Endothelial cell (in vitro differentiated cells): Measurements from ENCODE around the gene RGN. TPM values are rescaled to one million over a fixed set of nuclear protein-coding genes. Genes with fewer than 3 reads are reported as not detected.
"Not testable (repeated sequence)": the region's sequence is repeated elsewhere in the genome, so short reads cannot be mapped to it uniquely, and the experiment has no call there.

Source experiments
- DNase-seq: peaks from one replicate; pipeline ENCODE4 v3.0.0; 2021; ENCODE audit warnings: low spot score
- H3K27ac Mint-ChIP-seq: one replicate; pipeline ENCODE4 v1.8.0; 2021; ENCODE audit warnings: mixed read lengths, inconsistent platforms; ENCODE audit not compliant: unreplicated experiment
- H3K27me3 Mint-ChIP-seq: one replicate; pipeline ENCODE4 v1.8.0; 2021; ENCODE audit warnings: mild to moderate bottlenecking, moderate library complexity, mixed read lengths, inconsistent platforms; ENCODE audit not compliant: unreplicated experiment
- H3K36me3 Mint-ChIP-seq: one replicate; pipeline ENCODE4 v1.8.0; 2021; ENCODE audit warnings: mild to moderate bottlenecking, low read depth, mixed read lengths, inconsistent platforms; ENCODE audit not compliant: unreplicated experiment
- H3K4me1 Mint-ChIP-seq: one replicate; pipeline ENCODE4 v1.8.0; 2021; ENCODE audit warnings: mild to moderate bottlenecking, mixed read lengths, inconsistent platforms; ENCODE audit not compliant: unreplicated experiment
- H3K4me3 Mint-ChIP-seq: one replicate; pipeline ENCODE4 v1.8.0; 2021; ENCODE audit warnings: mild to moderate bottlenecking, mixed read lengths, inconsistent platforms; ENCODE audit not compliant: unreplicated experiment
- H3K9me3 Mint-ChIP-seq: one replicate; pipeline ENCODE4 v1.8.0; 2021; ENCODE audit warnings: mixed read lengths, inconsistent platforms; ENCODE audit not compliant: unreplicated experiment
- total RNA-seq: library from RNA; stranded (reverse); fragmentation: NEBNext Ultra II Directional; extraction: Animal tissue kit (Norgen Biotek cat#: 25700); gene quantifications from one replicate; pipeline ENCODE4 v1.2.1, GENCODE V29; 2021; ENCODE audit not compliant: unreplicated experiment
- TF ChIP-seq, protein P1 (sequence below): fragments of 200-600 bp; sonication (generic); IDR thresholded peaks from one replicate; pipeline ENCODE4 v1.5.0; 2021; ENCODE audit warnings: antibody characterized with exemption; ENCODE audit not compliant: unreplicated experiment

The RGN gene
- total RNA-seq, 1 donor from 2014 or later: 0.54 TPM

DNA sequence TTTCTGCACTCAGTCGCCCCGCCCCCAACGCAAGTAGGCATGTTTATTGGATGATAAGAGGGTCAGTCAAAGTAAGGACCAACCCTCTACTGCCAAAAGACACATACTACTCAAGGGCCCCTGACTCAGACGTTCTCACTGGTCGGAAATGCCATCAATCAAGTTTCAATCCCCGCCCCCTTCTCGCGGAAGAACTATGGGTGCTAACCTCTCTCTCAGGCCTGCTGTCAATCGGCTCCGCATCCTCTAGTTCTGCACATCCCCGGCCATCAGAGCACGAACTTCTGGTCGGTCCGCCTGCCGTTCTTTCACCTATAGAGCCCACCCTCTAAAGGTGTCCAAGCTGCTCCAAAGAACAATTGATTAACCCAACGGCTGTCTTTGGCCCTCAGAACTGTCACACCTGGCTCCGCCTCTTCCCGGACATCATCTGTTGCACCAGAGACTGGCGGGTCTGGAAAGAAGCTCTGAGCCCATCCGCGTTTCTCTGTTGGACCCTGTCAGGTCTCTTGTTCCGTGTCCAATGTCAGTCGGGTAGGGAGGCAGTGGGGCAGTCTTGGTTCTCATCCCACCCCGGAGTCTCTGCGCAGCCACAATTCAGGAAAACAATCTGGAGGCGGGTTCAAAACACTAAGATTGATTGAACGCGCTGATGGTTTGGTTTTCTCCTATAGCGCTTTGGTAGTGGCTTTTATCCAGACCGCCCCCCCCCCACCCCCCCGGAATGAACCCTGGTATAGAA is 51.1 kb downstream of the RGN start:
- peak overlapping the region; percentile 96 for H3K4me3 Mint-ChIP-seq
- H3K27ac Mint-ChIP-seq: peak overlapping the region; percentile 83
- no peaks in the 10 kb centered on the region for H3K36me3 Mint-ChIP-seq
- TF ChIP-seq, protein P1, sequence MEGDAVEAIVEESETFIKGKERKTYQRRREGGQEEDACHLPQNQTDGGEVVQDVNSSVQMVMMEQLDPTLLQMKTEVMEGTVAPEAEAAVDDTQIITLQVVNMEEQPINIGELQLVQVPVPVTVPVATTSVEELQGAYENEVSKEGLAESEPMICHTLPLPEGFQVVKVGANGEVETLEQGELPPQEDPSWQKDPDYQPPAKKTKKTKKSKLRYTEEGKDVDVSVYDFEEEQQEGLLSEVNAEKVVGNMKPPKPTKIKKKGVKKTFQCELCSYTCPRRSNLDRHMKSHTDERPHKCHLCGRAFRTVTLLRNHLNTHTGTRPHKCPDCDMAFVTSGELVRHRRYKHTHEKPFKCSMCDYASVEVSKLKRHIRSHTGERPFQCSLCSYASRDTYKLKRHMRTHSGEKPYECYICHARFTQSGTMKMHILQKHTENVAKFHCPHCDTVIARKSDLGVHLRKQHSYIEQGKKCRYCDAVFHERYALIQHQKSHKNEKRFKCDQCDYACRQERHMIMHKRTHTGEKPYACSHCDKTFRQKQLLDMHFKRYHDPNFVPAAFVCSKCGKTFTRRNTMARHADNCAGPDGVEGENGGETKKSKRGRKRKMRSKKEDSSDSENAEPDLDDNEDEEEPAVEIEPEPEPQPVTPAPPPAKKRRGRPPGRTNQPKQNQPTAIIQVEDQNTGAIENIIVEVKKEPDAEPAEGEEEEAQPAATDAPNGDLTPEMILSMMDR: no peak
- no peaks in the 10 kb centered on the region for H3K9me3 Mint-ChIP-seq
- H3K27me3 Mint-ChIP-seq: no peaks in the 10 kb centered on the region
- H3K4me1 Mint-ChIP-seq: no peaks in the 10 kb centered on the region
- peak; percentile 79 for DNase-seq

DNA sequence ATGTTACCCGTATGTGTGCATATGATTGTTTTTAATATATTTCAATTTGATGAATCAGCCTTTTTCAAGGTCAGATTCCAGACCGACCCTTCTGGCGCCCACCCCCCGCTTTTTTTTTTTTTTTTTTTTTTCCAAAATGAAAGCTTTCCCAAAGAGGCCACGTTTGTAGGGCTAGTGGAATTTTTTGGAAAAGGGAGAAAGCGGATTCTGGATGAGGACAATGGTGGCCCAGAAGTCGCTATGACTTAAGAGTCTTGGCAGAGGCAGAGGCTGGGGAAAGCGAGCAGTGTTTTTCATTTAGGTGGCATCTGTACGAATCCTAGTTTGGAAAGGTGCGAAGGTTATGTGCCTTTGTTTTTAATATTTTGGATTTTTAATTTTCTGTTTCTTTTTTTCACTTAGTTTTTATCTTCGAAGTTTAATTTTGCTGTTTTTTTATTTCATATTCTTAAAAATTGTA is 51.7 kb downstream of the RGN start:
- TF ChIP-seq, protein P1: no peak
- Mint-ChIP-seq H3K27me3 (no peaks in the 10 kb centered on the region), H3K36me3 (no peaks in the 10 kb centered on the region), H3K4me1 (no peaks in the 10 kb centered on the region), H3K4me3 (peak overlapping the region; percentile 77), H3K27ac (no peak overlapping the region), H3K9me3 (no peaks in the 10 kb centered on the region)
- DNase-seq: no peak

DNA sequence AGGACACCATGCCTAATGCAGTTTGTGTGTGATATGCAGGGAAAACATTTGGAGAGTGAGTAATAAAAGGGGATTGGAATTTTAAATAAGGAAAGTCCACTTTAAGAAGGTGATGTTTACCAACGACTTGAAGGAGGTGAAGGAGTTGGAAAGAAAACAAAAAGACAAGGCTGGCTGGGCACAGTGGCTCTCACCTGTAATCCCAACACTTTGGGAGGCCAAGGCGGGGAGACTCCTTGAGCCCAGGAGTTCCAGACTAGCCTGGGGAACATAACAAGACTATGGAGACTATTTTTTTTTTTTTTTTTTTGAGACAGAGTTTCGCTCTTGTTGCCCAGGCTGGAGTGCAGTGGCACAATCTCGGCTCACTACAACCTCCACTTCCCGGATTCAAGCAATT is 55.2 kb downstream of the RGN start:
- Mint-ChIP-seq H3K9me3 (no peaks in the 10 kb centered on the region), H3K4me3 (no peak overlapping the region), H3K4me1 (no peaks in the 10 kb centered on the region), H3K36me3 (no peaks in the 10 kb centered on the region), H3K27ac (no peak overlapping the region), H3K27me3 (no peaks in the 10 kb centered on the region)
- DNase-seq: no peak
- TF ChIP-seq, protein P1: no peak

DNA sequence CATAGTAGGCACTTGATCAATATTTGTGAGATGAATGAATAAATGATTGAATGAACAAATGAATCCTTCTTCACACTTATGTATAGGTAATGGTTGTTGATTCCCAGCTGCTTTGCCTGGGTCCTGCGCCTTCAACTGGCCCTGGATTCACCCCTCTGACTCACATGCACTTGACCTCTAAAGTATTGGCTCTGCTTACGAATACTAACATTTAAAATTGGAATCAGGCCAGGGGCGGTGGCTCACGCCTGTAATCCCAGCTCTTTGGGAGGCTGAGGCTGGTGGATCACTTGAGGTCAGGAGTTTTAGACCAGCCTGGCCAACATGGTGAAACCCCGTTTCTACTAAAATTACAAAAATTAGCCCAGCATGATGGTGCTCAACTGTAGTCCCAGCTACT is 57.4 kb downstream of the RGN start:
- not testable (repeated sequence) for H3K36me3 Mint-ChIP-seq, DNase-seq, H3K27me3 Mint-ChIP-seq, H3K4me1 Mint-ChIP-seq, H3K4me3 Mint-ChIP-seq, H3K27ac Mint-ChIP-seq, H3K9me3 Mint-ChIP-seq

DNA sequence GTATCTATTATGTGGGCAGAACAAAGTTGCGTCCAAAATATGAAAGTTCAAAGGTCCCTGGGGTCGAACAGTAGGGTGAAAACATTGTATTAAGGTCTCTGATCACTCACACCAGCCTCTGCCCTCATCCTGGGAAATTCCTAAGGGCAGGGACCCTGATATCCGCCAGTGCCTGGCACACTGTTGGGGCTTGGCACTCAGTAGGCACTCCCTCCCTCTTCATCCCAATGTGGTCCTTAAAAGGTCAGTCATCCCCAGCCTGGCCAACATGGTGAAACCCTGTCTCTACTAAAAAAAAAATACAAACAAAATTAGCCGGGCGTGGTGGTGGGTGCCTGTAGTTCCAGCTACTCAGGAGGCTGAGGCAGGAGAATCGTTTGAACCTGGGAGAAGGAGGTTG is 59.9 kb downstream of the RGN start:
- Mint-ChIP-seq H3K27ac (no peak overlapping the region), H3K4me3 (no peak overlapping the region), H3K9me3 (no peaks in the 10 kb centered on the region), H3K4me1 (no peaks in the 10 kb centered on the region), H3K27me3 (no peaks in the 10 kb centered on the region), H3K36me3 (peaks cover 9% of the 10 kb centered on the region)
- no peak for DNase-seq
- TF ChIP-seq, protein P1: no peak

Other genes starting within 250 kb of the RGN start
- 16.6 TPM for gene RP2, start 241.4 kb upstream of the RGN start, total RNA-seq
- 17.4 TPM for gene JADE3, start 166.0 kb upstream of the RGN start, total RNA-seq
- gene NDUFB11, start 66.3 kb downstream of the RGN start, total RNA-seq: 81.5 TPM
- 42.1 TPM for gene RBM10, start 66.8 kb downstream of the RGN start, total RNA-seq
- 246 TPM for gene UBA1, start 115.4 kb downstream of the RGN start, total RNA-seq
- 103 TPM for gene CDK16, start 140.2 kb downstream of the RGN start, total RNA-seq
- gene USP11, start 154.6 kb downstream of the RGN start, total RNA-seq: 72.5 TPM